HPDE6-E6E7 (cell line): ENCODE data around the gene SINHCAF.
"Not testable (repeated sequence)": the region's sequence is repeated elsewhere in the genome, so short reads cannot be mapped to it uniquely, and the experiment has no call there.

Source experiments
- DNase-seq: peaks from one replicate; pipeline ENCODE4 v3.0.0; 2011; ENCODE audit warnings: missing footprints; ENCODE audit errors: extremely low spot score

SINHCAF gene

DNA sequence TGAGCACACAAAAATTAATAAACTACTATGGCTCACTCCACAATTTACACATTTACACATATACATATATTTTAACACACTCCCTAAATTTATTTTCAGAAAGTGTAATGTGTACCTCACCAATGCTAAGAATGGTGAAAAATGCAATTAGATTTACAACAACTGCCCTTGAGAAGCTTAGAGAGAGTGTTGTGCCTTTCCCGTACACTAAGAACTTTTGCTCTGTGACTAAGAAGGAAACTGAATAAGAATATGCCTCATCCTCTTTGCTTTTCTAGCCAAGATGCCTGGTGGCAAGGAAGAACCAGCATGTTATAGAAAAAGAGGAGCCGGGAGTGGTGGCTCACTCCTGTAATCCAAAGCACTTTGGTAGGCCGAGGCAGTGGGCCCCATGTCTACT is 62.3 kb downstream of the SINHCAF start:
- no peak for DNase-seq

- no peak for DNase-seq
Observed at GRCh38 chr12:31261744-31262143, 64.2 kb downstream of the SINHCAF start.

DNA sequence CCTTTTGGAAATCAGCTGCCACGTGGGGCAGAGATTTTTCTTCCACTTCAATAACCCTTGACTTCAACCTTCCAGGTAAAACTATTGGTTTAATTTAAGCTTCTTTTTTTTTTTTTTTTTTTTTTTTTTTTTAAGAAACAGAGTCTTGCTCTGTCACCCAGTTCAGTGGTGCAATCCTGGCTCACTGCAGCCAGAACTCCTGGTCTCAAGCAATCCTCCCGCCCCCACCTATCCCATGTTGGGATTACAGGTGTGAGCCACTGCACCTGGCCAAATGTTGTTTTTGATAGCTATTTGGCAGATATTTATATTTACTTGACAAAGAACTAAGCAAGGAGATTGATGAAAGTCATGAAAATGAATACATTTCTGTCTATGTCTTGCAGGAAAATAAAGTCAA is 65.1 kb downstream of the SINHCAF start:
- no peak for DNase-seq

DNA sequence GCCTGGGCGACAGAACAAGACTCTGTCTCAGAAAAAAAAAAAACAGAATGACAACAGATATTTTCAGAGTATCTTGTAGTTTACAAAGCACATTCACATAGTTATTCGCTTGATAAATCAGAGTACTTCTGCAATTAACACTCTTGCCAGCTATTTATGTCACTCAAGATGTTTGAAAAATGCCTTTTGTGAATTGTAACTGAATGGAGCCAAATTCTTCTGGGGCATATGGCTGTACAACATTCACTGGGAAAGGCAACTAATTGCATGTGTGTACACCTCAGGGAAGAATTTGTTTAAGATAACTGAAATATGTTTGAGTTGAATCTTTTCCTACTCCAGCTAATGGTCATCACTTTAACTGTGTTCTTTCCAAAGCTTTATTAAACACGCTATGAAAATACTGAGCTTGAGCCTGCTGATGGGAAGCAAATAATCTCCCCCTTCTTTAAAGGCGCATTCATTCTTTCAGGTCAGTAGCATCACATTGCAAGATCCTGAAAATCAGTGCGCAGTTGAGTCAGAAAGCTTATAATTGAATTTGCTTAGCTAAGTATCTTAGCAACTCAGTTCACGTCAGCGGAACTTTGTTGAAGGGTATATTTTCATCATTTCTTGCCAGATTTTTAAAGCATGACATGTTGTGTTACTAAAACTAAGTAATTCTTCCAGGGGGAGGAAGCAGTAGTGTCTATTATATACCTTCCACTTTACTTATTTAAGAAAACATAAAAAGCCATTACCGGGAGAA is 66.6 kb downstream of the SINHCAF start:
- DNase-seq, result no peak

GRCh38 chr12:31257784-31258183 is 68.2 kb downstream of the SINHCAF start:
- no peak for DNase-seq

GRCh38 chr12:31251707-31252611 is 74.0 kb downstream of the SINHCAF start:
- not testable (repeated sequence) for DNase-seq

DNA sequence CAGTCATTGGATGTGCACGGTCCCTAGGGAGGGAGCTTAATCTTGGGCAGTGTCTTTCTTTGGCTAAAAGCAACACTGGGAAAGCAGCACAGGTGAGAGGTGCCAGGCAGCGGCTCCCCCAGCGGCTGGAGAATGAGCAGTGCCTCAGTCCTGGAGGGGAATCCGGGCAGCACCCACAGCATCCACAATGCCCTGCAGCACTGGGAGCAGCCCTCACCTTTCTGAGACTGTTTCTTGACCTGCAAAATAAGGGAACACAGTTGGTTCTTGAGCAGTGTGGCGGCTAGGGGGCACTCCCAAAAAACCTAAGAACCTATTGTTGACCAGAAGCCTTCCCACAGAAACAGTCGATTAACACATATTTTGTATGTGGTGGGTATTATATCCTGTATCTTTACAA is 75.8 kb downstream of the SINHCAF start:
- DNase-seq, result no peak

GRCh38 chr12:31249356-31249755 is 76.6 kb downstream of the SINHCAF start:
- no peak for DNase-seq

DNA sequence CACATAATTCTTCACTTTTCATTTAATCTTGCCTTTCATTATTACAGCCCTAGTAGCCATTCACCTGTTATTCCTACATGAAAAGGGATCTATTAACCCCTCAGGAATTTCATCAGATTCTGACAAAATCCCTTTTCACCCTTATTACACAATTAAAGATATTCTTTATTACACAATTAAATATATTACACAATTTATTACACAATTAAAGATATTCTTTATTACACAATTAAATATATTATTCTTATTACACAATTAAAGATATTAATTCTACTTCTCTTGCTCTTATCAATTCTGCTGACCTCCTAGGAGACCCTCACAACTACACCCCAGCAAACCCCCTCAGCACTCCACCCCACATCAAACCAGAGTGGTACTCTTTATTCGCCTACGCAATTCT is 77.1 kb downstream of the SINHCAF start:
- DNase-seq, result no peak

GRCh38 chr12:31248337-31248736 is 77.6 kb downstream of the SINHCAF start:
- no peak for DNase-seq

DNA sequence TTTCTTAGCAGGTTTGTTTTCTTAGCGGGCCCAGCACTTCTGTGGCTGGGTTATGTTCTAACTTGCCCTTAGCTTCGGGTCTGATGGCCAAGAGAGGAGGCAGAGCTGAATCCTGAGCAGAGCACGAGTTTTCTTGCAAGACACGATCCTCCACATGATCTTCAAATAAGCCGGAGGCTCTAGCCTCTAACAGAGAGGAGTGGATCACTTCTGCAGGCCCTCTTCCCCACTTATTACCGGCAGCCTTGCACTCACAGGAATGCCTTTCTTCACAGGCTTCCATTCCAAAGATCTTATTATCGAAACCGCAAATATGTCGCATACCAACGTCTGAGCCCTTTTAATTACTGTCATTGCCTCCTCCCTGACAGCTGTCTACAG is 79.5 kb downstream of the SINHCAF start:
- peak; percentile 55 for DNase-seq

DNA sequence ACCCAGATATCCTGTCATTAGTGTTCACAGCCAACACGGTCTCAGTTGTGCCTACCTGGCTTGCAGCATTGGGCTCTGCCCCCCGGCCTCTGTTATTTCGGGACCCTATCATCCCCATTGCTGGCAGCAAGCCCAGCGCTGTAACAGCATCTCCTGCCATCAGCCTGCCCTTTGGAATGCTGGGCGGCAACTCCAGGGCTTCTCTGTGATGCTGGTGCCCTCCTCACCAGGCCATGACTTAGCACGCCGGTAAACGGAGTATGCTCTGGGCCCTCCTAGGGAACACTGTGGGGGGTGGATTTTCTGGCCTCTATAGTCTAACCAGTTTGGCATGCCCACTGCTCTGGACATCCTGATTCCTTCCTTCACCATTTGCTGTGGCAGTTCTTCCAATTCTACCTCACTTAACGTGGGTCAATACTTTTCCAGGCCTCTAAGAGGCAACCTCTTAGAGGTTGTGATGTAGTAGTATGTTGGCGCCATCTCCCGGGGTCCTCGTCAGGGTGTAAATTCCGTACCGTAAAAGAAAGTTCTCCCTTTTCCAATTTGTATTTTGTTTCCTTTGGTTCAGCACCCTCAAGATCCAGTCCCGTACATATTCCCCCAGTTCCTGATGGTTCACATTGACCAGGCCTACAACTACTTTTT is 80.0 kb downstream of the SINHCAF start:
- peak; percentile 21 for DNase-seq

DNA sequence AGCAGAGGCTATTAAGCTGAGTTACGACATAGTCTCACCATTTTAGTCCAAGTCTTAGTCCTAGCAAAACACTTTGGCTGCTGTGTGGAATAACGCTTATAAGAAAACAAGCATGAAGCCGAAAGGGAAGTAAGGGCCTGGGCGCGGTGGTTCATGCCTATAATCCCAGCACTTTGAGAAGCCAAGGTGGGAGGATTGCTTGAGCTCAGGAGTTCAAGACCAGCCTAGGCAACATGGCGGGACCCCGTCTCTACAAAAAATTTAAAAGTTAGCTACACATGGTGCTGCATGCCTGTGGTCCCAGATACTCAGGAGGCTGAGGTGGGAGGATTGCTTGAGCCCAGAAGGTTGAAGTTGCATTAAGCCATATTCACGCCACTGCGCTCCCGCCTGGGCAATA is 83.5 kb downstream of the SINHCAF start:
- DNase-seq, result not testable (repeated sequence)

GRCh38 chr12:31238764-31239387 is 87.1 kb downstream of the SINHCAF start:
- peak; percentile 57 for DNase-seq

GRCh38 chr12:31238333-31238732 is 87.6 kb downstream of the SINHCAF start:
- DNase-seq, result not testable (repeated sequence)

- DNase-seq, result no peak
Observed at GRCh38 chr12:31236998-31237637, 88.8 kb downstream of the SINHCAF start.

GRCh38 chr12:31235868-31236395 is 90.0 kb downstream of the SINHCAF start:
- no peak for DNase-seq

GRCh38 chr12:31234955-31235867 is 90.7 kb downstream of the SINHCAF start:
- DNase-seq, result peak; percentile 22

- DNase-seq, result no peak
Observed at GRCh38 chr12:31234053-31234840, 91.7 kb downstream of the SINHCAF start.
